Measurements from ENCODE around the gene DAP3. TPM values are rescaled to one million over a fixed set of nuclear protein-coding genes. Genes with fewer than 3 reads are reported as not detected.

Gene DAP3
- total RNA-seq, 1 experiment from 2014 or later, result 148 TPM

- no peak for TF ChIP-seq REST (IDR thresholded peaks at IDR 0.05; ENCODE audit: low read depth)
- no peak for TF ChIP-seq SIN3A (IDR thresholded peaks at IDR 0.05; ENCODE audit: low read depth)
- TF ChIP-seq EGR1 (IDR thresholded peaks at IDR 0.05; ENCODE audit: low read depth), result no peak
- TF ChIP-seq EZH2 (IDR thresholded peaks at IDR 0.05), result no peak
Measured at GRCh38 chr1:155648207-155649147, 40.4 kb upstream of the DAP3 start (continued).

DNA sequence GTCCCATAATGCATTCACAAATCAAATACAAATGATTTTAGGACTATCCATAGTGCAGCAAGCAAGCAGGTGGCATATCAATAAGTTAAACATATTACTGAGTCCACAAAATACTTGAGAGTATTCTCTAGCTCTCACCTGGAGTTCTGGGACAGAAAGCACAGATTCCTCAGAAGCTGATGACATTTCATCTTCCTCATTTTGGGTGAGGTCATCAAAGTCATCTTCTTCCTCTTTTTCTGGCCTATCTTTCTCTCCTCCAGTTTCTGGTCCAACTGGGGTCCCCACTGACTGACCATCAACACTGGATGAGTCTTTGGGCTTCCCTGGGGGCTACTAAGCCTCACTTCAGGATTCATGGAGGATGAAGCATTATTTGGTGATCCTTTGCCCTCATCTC, 39.2 kb upstream of the DAP3 start:
- Histone ChIP-seq H3K4me1 (ENCODE audit: control insufficient read depth in 1 of 2, insufficient read depth in 2 of 2, low read length in 2 of 2) (peaks cover 26 to 39% of the 10 kb centered on the region in 2 experiments), H3K36me3 (ENCODE audit: control insufficient read depth in 1 of 2, insufficient read depth in 2 of 2, low read length in 2 of 2) (no peaks in the 10 kb centered on the region), H4K20me1 (ENCODE audit: insufficient read depth) (no peaks in the 10 kb centered on the region), H3K9me3 (ENCODE audit: control insufficient read depth in 1 of 2, insufficient read depth in 1 of 2, low read depth in 1 of 2, low read length in 2 of 2) (no peaks in the 10 kb centered on the region), H3K27me3 (ENCODE audit: insufficient read depth, low read length) (no peaks in the 10 kb centered on the region), H3K4me3 (replicated peaks in 1 of 2; ENCODE audit: low read depth in 1 of 2, low read length in 2 of 2) (no peak overlapping the region), H3K27ac (ENCODE audit: low read depth, low read length) (no peak overlapping the region), H3K9me2 (ENCODE audit: insufficient read depth) (no peaks in the 10 kb centered on the region), H2AFZ (ENCODE audit: low read depth, low read length, poor library complexity, severe bottlenecking) (no peak overlapping the region), H3K9ac (ENCODE audit: low read length) (no peak overlapping the region), H3K4me2 (ENCODE audit: low read length) (no peak overlapping the region), H3K79me2 (ENCODE audit: insufficient read depth, low read length) (no peaks in the 10 kb centered on the region)
- BruUV-seq (replicated peaks), result no TSS peak
- CTCF ChIA-PET, result interaction anchor here (1.9 kb wide), 1 partner anchor 476 kb away, joined by 4 read pairs; the partner anchor contains the start of genes KRTCAP2 and TRIM46
- DNase-seq (ENCODE audit: low read depth, low spot score) (no peak), ATAC-seq (no peak)
- POLR2A ChIA-PET, result no interaction called here
- TF ChIP-seq POLR2A (IDR thresholded peaks at IDR 0.05; ENCODE audit: borderline replicate concordance, extremely low read depth, insufficient read depth, insufficient read length) (no peak), ZFX (IDR thresholded peaks at IDR 0.05) (no peak), CEBPB (IDR thresholded peaks at IDR 0.05; ENCODE audit: low read depth) (no peak), YY1 (IDR thresholded peaks at IDR 0.05; ENCODE audit: extremely low read depth, insufficient replicate concordance, low read depth, low read length) (no peak), SRF (IDR thresholded peaks at IDR 0.05; ENCODE audit: low read depth) (no peak), ELF1 (IDR thresholded peaks at IDR 0.05; ENCODE audit: borderline replicate concordance, low read depth) (no peak)
- TF ChIP-seq, protein P1, sequence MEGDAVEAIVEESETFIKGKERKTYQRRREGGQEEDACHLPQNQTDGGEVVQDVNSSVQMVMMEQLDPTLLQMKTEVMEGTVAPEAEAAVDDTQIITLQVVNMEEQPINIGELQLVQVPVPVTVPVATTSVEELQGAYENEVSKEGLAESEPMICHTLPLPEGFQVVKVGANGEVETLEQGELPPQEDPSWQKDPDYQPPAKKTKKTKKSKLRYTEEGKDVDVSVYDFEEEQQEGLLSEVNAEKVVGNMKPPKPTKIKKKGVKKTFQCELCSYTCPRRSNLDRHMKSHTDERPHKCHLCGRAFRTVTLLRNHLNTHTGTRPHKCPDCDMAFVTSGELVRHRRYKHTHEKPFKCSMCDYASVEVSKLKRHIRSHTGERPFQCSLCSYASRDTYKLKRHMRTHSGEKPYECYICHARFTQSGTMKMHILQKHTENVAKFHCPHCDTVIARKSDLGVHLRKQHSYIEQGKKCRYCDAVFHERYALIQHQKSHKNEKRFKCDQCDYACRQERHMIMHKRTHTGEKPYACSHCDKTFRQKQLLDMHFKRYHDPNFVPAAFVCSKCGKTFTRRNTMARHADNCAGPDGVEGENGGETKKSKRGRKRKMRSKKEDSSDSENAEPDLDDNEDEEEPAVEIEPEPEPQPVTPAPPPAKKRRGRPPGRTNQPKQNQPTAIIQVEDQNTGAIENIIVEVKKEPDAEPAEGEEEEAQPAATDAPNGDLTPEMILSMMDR (IDR thresholded peaks at IDR 0.05 in 2 of 3, conservative IDR thresholded peaks at IDR 0.05 in 1 of 3; ENCODE audit: borderline replicate concordance in 1 of 3, insufficient read depth in 1 of 3, low read depth in 2 of 3, low read length in 2 of 3), result no peak
- RAD21 ChIA-PET (ENCODE audit: low non-redundant PET in 1 of 2, low total read pairs in 2 of 2, uncharacterized antibody in 2 of 2, unreplicated experiment in 2 of 2), result no interaction called here
- intact Hi-C loops (cut with micrococcal nuclease), result no loop called here

Data from HCT116 (cell line).